ENCODE data around the gene SKA3. TPM values are rescaled to one million over a fixed set of nuclear protein-coding genes. Genes with fewer than 3 reads are reported as not detected.
A peak's percentile ranks its signal among the peaks of the same experiment; 100 is the strongest.

The SKA3 gene
- total and polyA plus RNA-seq, 2 of the 13 experiments (the other 11 are each of a cell fraction or from before 2014, with no cell fraction given): 7.2 to 10.8 TPM

DNA sequence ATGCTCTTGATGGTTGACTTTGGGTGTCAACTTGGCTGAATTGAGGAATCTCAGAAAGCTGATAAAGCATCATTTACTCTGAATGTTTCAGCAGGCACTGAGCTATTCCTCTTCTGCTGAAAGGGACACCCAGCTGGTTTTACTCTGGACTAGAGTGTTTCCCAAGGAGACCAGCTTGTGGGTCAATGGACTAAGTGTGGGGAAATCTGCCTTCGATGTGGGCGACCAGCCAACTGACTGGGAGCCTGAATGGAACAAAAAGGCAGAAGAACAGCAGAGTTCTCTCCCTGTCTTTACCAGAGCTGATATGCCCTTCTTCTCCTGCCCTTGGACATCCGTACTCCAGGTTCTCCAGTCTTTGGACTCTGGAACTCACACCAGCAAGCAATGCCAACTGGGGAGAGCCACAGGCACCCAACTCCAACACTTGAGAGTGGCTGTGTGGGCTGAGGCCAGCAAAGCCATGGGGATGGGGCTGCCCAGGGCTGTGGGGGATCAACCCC is 32.4 kb upstream of the SKA3 start:
- no peak for DNase-seq (ENCODE audit: low spot score)

DNA sequence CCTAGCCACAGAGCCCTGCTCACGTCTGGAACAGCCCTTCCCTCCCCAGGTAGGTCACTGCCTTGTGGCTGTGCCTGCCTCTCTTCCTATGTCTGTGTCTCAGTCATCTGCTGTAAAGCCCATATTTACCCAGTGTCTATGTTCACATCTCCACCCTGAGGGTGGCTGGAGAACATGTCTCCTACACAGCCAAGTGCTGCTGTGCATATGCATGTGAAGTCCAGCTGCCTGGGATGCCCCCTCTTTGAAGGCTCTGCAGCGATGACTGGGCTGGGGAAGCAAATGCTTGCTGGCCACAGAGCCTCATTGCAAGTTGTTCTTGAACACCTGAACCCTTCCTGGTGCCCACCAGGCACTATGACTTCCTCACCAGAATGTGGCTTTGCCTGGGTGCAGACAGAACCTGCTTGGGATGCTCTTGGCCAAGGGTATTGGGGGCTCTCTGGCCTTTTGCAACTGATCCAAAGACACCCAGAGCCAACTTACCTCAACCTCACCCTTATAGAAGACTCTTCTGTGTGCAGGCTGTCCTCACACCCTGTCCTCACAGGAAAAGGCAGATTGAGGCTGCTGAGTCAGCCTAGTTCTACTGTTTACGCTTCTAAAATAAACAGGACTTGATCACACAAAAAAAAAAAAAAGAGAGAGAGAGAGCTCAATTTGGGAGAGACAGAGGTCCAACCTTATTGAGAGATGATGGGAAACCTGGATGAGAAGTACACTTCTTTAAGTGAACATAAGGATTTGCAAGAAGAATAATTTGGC is 26.6 kb upstream of the SKA3 start:
- ChIA-PET POLR2A (no interaction called here), CTCF (ENCODE audit: low intra/inter-chr PET ratio, low total read pairs) (no interaction called here)
- ATAC-seq (peak; percentile 71), FAIRE-seq (no peak), DNase-seq (ENCODE audit: low spot score) (peak; percentile 22)
- Histone ChIP-seq H3K27me3 (ENCODE audit: control insufficient read depth in 1 of 2, insufficient read depth in 2 of 2, low read length in 2 of 2) (no peaks in the 10 kb centered on the region), H3K27ac (ENCODE audit: extremely low read length, insufficient read depth, low read length) (no peak overlapping the region), H2AFZ (ENCODE audit: low read length) (no peak overlapping the region), H3K36me3 (replicated peaks in 1 of 2; ENCODE audit: control insufficient read depth in 1 of 2, insufficient read depth in 2 of 2, low read length in 2 of 2) (no peaks in the 10 kb centered on the region), H3K9ac (ENCODE audit: insufficient read depth, low read depth, low read length) (no peak overlapping the region), H3K79me2 (ENCODE audit: insufficient read depth, low read length) (no peaks in the 10 kb centered on the region), H3K4me2 (ENCODE audit: low read depth, low read length) (peak overlapping the region; percentile 8; the same call in 1 of the 2 replicates), H3K4me1 (ENCODE audit: insufficient read depth, low read length) (peaks cover 15% of the 10 kb centered on the region), H3K4me3 (replicated peaks in 1 of 3; ENCODE audit: insufficient read depth in 1 of 3, low read depth in 2 of 3, low read length in 3 of 3) (no peak overlapping the region), H4K20me1 (ENCODE audit: insufficient read depth, low read length) (no peaks in the 10 kb centered on the region), H3K9me3 (ENCODE audit: low read length) (peaks cover 7% of the 10 kb centered on the region; the same call in 1 of the 2 replicates)
- WGBS (ENCODE audit: low lambda C conversion rate): 0% methylated on average over 2 of the region's 3 CpGs
- no TSS peak for BruUV-seq (replicated peaks)
- intact Hi-C loops (cut with micrococcal nuclease; ENCODE audit: unreplicated experiment): no loop called here
- in situ Hi-C loops (cut with HindIII; ENCODE audit: extremely low pct_ligation_motif_present, low pct_unique_long_range_greater_than_20kb): no loop called here
- TF ChIP-seq FOSL2 (CRISPR knock-in tag; IDR thresholded peaks at IDR 0.05) (peak; percentile 51), FOXC1 (CRISPR knock-in tag; IDR thresholded peaks at IDR 0.05; ENCODE audit: borderline replicate concordance) (no peak), NFIC (IDR thresholded peaks at IDR 0.05; ENCODE audit: low read length) (no peak), MAFF (IDR thresholded peaks at IDR 0.05; ENCODE audit: low read depth, low read length) (peak; percentile 50; the same call in 1 of the 2 replicates), DR1 (CRISPR knock-in tag; IDR thresholded peaks at IDR 0.05) (no peak), ZNF83 (CRISPR knock-in tag; IDR thresholded peaks at IDR 0.05; ENCODE audit: borderline replicate concordance) (no peak), FOXP4 (CRISPR knock-in tag; IDR thresholded peaks at IDR 0.05) (0 out of 2 replicates have a peak, but pooled peaks have one; percentile 29), SNAI1 (CRISPR knock-in tag; IDR thresholded peaks at IDR 0.05; ENCODE audit: borderline replicate concordance) (no peak), ZNF264 (CRISPR knock-in tag; IDR thresholded peaks at IDR 0.05) (no peak), ZZZ3 (CRISPR knock-in tag; IDR thresholded peaks at IDR 0.05; ENCODE audit: borderline replicate concordance) (no peak), YEATS4 (CRISPR knock-in tag; IDR thresholded peaks at IDR 0.05; ENCODE audit: borderline replicate concordance) (no peak), TRIM24 (CRISPR knock-in tag; IDR thresholded peaks at IDR 0.05) (no peak), HNRNPLL (IDR thresholded peaks at IDR 0.05; ENCODE audit: low read depth, low read length, poor library complexity, severe bottlenecking) (no peak), PPARG (CRISPR knock-in tag; conservative IDR thresholded peaks at IDR 0.05) (no peak), HIVEP1 (CRISPR knock-in tag; IDR thresholded peaks at IDR 0.05) (no peak), XBP1 (CRISPR knock-in tag; IDR thresholded peaks at IDR 0.05) (no peak), SAP130 (CRISPR knock-in tag; IDR thresholded peaks at IDR 0.05; ENCODE audit: low read depth) (no peak)

More for the DNA sequence above, 32.4 kb upstream of the SKA3 start:
- no TSS peak for BruUV-seq (replicated peaks)
- no peak overlapping the region for H3K4me3 ChIP-seq (replicated peaks in 1 of 3; ENCODE audit: insufficient read depth in 1 of 3, low read depth in 2 of 3, low read length in 3 of 3)
- H2AFZ ChIP-seq (ENCODE audit: low read length): no peak overlapping the region
- CTCF ChIA-PET (ENCODE audit: low intra/inter-chr PET ratio, low total read pairs): no interaction called here
- intact Hi-C loops (cut with micrococcal nuclease; ENCODE audit: unreplicated experiment): no loop called here
- POLR2A ChIA-PET: no interaction called here
- 20% methylated on average over 1 of the region's 3 CpGs for WGBS (ENCODE audit: low lambda C conversion rate)
- in situ Hi-C loops (cut with HindIII; ENCODE audit: extremely low pct_ligation_motif_present, low pct_unique_long_range_greater_than_20kb): no loop called here
- ATAC-seq: no peak
- FAIRE-seq: no peak
- no peak for TF ChIP-seq ZZZ3 (CRISPR knock-in tag; IDR thresholded peaks at IDR 0.05; ENCODE audit: borderline replicate concordance)
- H3K27me3 ChIP-seq (ENCODE audit: control insufficient read depth in 1 of 2, insufficient read depth in 2 of 2, low read length in 2 of 2): peaks cover 0 to 4% of the 10 kb centered on the region in 2 experiments; a peak in 1 of 5 replicates
- H3K36me3 ChIP-seq (replicated peaks in 1 of 2; ENCODE audit: control insufficient read depth in 1 of 2, insufficient read depth in 2 of 2, low read length in 2 of 2): no peaks in the 10 kb centered on the region
- H3K9ac ChIP-seq (ENCODE audit: insufficient read depth, low read depth, low read length): no peak overlapping the region
- peaks cover 1% of the 10 kb centered on the region for H3K4me1 ChIP-seq (ENCODE audit: insufficient read depth, low read length)
- H3K27ac ChIP-seq (ENCODE audit: extremely low read length, insufficient read depth, low read length): no peak overlapping the region
- H4K20me1 ChIP-seq (ENCODE audit: insufficient read depth, low read length): no peaks in the 10 kb centered on the region
- H3K79me2 ChIP-seq (ENCODE audit: insufficient read depth, low read length): no peaks in the 10 kb centered on the region
- H3K9me3 ChIP-seq (ENCODE audit: low read length): peaks cover 7% of the 10 kb centered on the region
- no peak overlapping the region for H3K4me2 ChIP-seq (ENCODE audit: low read depth, low read length)
